GM18507 (cell line): ENCODE data around the gene TMEM129.

ENCODE experiments used
- DNase-seq: peaks from one replicate; pipeline ENCODE4 v3.0.0; 2011; ENCODE audit warnings: low read depth; ENCODE audit not compliant: insufficient read length; ENCODE audit errors: extremely low spot score
- FAIRE-seq: peaks from 2 replicates; lab custom pipeline; 2011; peaks lifted over from hg19 to GRCh38; lab: Jason Lieb, UNC

TMEM129 gene

GRCh38 chr4:1726146-1726934 lies 5.2 kb upstream of the TMEM129 start:
- peak; percentile 94 for FAIRE-seq
- no peak for DNase-seq

- no peak for DNase-seq
- FAIRE-seq: no peak
These were observed 4.4 kb upstream of the TMEM129 start for GRCh38 chr4:1725521-1725920.

- FAIRE-seq: peak; percentile 86
These were observed 2.1 kb upstream of the TMEM129 start for GRCh38 chr4:1723131-1723801.

GRCh38 chr4:1722551-1723118 lies 1.5 kb upstream of the TMEM129 start:
- FAIRE-seq (no peak), DNase-seq (no peak)

More at GRCh38 chr4:1723131-1723801, 2.1 kb upstream of the TMEM129 start:
- DNase-seq: no peak

- DNase-seq: no peak
- no peak for FAIRE-seq
These were observed 785 bp upstream of the TMEM129 start for GRCh38 chr4:1721666-1722550.

- DNase-seq (no peak), FAIRE-seq (no peak)
These were observed 750 bp downstream of the TMEM129 start for GRCh38 chr4:1720163-1720983.

GRCh38 chr4:1718095-1718850 lies 2.9 kb downstream of the TMEM129 start:
- no peak for DNase-seq
- FAIRE-seq: no peak

GRCh38 chr4:1717129-1718094 lies 3.7 kb downstream of the TMEM129 start:
- DNase-seq (no peak), FAIRE-seq (no peak)

- DNase-seq (no peak), FAIRE-seq (no peak)
These were observed 4.8 kb downstream of the TMEM129 start for GRCh38 chr4:1716065-1716945.

- peak; percentile 66 for FAIRE-seq
- no peak for DNase-seq
These were observed 5.9 kb downstream of the TMEM129 start for GRCh38 chr4:1715002-1715758.

- DNase-seq (no peak), FAIRE-seq (peak; percentile 60)
These were observed 6.7 kb downstream of the TMEM129 start for GRCh38 chr4:1714303-1715001.

- DNase-seq (no peak), FAIRE-seq (no peak)
These were observed 7.9 kb downstream of the TMEM129 start for GRCh38 chr4:1713003-1713851.

GRCh38 chr4:1712216-1713002 lies 8.7 kb downstream of the TMEM129 start, which contains the start of gene SLBP:
TSS of gene SLBP (minus strand) at chr4:1712319. CDS start at chr4:1712188, 131 bp downstream.
- DNase-seq: peak; percentile 88
- peak; percentile 94 for FAIRE-seq
